ENCODE measurements around the gene MPHOSPH8.
"Not testable (repeated sequence)": the region's sequence is repeated elsewhere in the genome, so short reads cannot be mapped to it uniquely, and the experiment has no call there.

MPHOSPH8 gene

GRCh38 chr13:19695428-19695827, 62.0 kb downstream of the MPHOSPH8 start:
- CTCF ChIA-PET, result no interaction called here
- no peak for TF ChIP-seq CTCF (IDR thresholded peaks at IDR 0.05; ENCODE audit: control extremely low read depth, extremely low read depth, low read depth, missing control alignments)
- no peak for DNase-seq (ENCODE audit: extremely low spot score)
- POLR2A ChIA-PET, result no interaction called here

- no peak for DNase-seq (ENCODE audit: extremely low spot score)
- TF ChIP-seq CTCF (IDR thresholded peaks at IDR 0.05; ENCODE audit: control extremely low read depth, extremely low read depth, low read depth, missing control alignments), result no peak
- ChIA-PET POLR2A (no interaction called here), CTCF (no interaction called here)
Measured at GRCh38 chr13:19695829-19696228, 62.4 kb downstream of the MPHOSPH8 start.

GRCh38 chr13:19700963-19701362, 67.5 kb downstream of the MPHOSPH8 start:
- POLR2A ChIA-PET; DNase-seq (ENCODE audit: extremely low spot score); CTCF ChIA-PET: not testable (repeated sequence)

GRCh38 chr13:19701619-19702018, 68.2 kb downstream of the MPHOSPH8 start:
- POLR2A ChIA-PET, CTCF ChIA-PET: not testable (repeated sequence)

GRCh38 chr13:19704256-19704655, 70.8 kb downstream of the MPHOSPH8 start:
- DNase-seq (ENCODE audit: extremely low spot score); POLR2A ChIA-PET; CTCF ChIA-PET: not testable (repeated sequence)

More at GRCh38 chr13:19701619-19702018, 68.2 kb downstream of the MPHOSPH8 start:
- not testable (repeated sequence) for DNase-seq (ENCODE audit: extremely low spot score)

GRCh38 chr13:19709039-19709438, 75.6 kb downstream of the MPHOSPH8 start:
- POLR2A ChIA-PET, result interaction anchor here (0.6 kb wide), 1 partner anchor 14 kb away, joined by 7 read pairs; no protein-coding TSS in a partner anchor
- DNase-seq (ENCODE audit: extremely low spot score); CTCF ChIA-PET: not testable (repeated sequence)

GRCh38 chr13:19709782-19710181, 76.3 kb downstream of the MPHOSPH8 start:
- POLR2A ChIA-PET; DNase-seq (ENCODE audit: extremely low spot score); CTCF ChIA-PET: not testable (repeated sequence)

GRCh38 chr13:19713186-19713965, 79.9 kb downstream of the MPHOSPH8 start:
- no peak for DNase-seq (ENCODE audit: extremely low spot score)
- ChIA-PET CTCF (no interaction called here), POLR2A (no interaction called here)
- TF ChIP-seq CTCF (IDR thresholded peaks at IDR 0.05; ENCODE audit: control extremely low read depth, extremely low read depth, low read depth, missing control alignments), result no peak

- POLR2A ChIA-PET, result no interaction called here
- no peak for DNase-seq (ENCODE audit: extremely low spot score)
- no peak for TF ChIP-seq CTCF (IDR thresholded peaks at IDR 0.05; ENCODE audit: control extremely low read depth, extremely low read depth, low read depth, missing control alignments)
- CTCF ChIA-PET, result no interaction called here
Measured at GRCh38 chr13:19720039-19720438, 86.6 kb downstream of the MPHOSPH8 start.

Data from GM10248 (cell line).